ENCODE data around the gene DNALI1. TPM values are rescaled to one million over a fixed set of nuclear protein-coding genes. Genes with fewer than 3 reads are reported as not detected.

Gene DNALI1
- total RNA-seq, 1 experiment from 2014 or later = 0.36 TPM

DNA sequence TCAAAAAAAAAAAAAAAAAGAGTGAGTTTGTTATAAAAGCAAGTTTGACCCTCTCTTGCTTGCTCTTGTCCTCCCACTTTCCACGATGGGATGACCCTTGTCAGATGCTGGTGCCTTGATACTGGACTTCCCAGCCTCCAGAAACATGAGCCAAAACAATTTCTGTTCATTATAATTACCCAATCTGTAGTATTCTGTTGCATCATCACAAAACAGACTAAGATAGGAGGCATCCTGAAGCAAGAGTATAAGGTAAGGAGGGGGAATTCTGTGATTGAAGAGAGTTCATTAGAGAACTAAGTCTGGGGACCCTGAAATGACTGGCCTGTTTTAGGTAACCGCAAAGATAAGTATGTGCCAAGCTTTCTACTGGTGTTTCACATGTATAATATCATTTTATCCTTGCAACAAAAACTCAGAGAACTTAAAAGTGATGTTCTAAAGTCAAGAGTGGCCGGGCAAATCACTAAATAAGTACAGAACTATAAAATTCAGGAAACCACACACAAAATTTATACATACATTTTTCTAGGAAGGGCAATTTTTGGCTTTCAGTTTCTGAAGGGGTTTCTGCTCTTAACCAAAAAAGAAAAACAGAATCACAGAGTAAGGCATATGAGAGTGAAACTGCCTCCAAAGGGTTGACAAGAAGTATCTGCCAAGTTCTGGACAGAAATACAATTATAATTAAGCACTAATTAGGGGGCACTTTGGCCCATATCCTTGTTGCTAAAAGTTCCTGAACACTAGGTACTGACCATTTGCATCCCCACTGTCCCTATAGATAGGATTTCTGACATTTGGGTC is 14.0 kb downstream of the DNALI1 start:
- DNase-seq (ENCODE audit: low read depth, low spot score) (no peak), ATAC-seq (no peak)
- no peaks in the 10 kb centered on the region for H3K9me3 ChIP-seq (ENCODE audit: control insufficient read depth, insufficient read depth, low read depth, low read length)
- peaks cover 58% of the 10 kb centered on the region for H3K36me3 ChIP-seq (ENCODE audit: control insufficient read depth, insufficient read depth, low read length)
- ChIA-PET CTCF (no interaction called here), POLR2A (no interaction called here)
- H3K27ac ChIP-seq (ENCODE audit: low read length) = no peak overlapping the region
- H3K4me1 ChIP-seq (ENCODE audit: control insufficient read depth, insufficient read depth, low read length) = no peaks in the 10 kb centered on the region
- in situ Hi-C loops (cut with HindIII; ENCODE audit: low pct_unique_long_range_greater_than_20kb, low sequenced_read_pairs) (no loop called here), intact Hi-C loops (cut with micrococcal nuclease; ENCODE audit: unreplicated experiment) (no loop called here)
- no peaks in the 10 kb centered on the region for H3K27me3 ChIP-seq (ENCODE audit: control insufficient read depth, insufficient read depth, low read length)
- TF ChIP-seq POLR2AphosphoS5 (IDR thresholded peaks at IDR 0.05; ENCODE audit: low read depth, low read length) = no peak
- TF ChIP-seq, protein P1, sequence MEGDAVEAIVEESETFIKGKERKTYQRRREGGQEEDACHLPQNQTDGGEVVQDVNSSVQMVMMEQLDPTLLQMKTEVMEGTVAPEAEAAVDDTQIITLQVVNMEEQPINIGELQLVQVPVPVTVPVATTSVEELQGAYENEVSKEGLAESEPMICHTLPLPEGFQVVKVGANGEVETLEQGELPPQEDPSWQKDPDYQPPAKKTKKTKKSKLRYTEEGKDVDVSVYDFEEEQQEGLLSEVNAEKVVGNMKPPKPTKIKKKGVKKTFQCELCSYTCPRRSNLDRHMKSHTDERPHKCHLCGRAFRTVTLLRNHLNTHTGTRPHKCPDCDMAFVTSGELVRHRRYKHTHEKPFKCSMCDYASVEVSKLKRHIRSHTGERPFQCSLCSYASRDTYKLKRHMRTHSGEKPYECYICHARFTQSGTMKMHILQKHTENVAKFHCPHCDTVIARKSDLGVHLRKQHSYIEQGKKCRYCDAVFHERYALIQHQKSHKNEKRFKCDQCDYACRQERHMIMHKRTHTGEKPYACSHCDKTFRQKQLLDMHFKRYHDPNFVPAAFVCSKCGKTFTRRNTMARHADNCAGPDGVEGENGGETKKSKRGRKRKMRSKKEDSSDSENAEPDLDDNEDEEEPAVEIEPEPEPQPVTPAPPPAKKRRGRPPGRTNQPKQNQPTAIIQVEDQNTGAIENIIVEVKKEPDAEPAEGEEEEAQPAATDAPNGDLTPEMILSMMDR (IDR thresholded peaks at IDR 0.05) = no peak
- TF ChIP-seq SIN3A (IDR thresholded peaks at IDR 0.05; ENCODE audit: borderline replicate concordance, insufficient read depth, low read depth, low read length) = no peak
- TF ChIP-seq, protein P2, sequence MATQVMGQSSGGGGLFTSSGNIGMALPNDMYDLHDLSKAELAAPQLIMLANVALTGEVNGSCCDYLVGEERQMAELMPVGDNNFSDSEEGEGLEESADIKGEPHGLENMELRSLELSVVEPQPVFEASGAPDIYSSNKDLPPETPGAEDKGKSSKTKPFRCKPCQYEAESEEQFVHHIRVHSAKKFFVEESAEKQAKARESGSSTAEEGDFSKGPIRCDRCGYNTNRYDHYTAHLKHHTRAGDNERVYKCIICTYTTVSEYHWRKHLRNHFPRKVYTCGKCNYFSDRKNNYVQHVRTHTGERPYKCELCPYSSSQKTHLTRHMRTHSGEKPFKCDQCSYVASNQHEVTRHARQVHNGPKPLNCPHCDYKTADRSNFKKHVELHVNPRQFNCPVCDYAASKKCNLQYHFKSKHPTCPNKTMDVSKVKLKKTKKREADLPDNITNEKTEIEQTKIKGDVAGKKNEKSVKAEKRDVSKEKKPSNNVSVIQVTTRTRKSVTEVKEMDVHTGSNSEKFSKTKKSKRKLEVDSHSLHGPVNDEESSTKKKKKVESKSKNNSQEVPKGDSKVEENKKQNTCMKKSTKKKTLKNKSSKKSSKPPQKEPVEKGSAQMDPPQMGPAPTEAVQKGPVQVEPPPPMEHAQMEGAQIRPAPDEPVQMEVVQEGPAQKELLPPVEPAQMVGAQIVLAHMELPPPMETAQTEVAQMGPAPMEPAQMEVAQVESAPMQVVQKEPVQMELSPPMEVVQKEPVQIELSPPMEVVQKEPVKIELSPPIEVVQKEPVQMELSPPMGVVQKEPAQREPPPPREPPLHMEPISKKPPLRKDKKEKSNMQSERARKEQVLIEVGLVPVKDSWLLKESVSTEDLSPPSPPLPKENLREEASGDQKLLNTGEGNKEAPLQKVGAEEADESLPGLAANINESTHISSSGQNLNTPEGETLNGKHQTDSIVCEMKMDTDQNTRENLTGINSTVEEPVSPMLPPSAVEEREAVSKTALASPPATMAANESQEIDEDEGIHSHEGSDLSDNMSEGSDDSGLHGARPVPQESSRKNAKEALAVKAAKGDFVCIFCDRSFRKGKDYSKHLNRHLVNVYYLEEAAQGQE (IDR thresholded peaks at IDR 0.05; ENCODE audit: insufficient read depth in 1 of 2, low read depth in 2 of 2, low read length in 1 of 2) = no peak
- H3K4me3 ChIP-seq (ENCODE audit: low read depth in 2 of 2, low read length in 2 of 2) = no peak overlapping the region
- no TSS peak for BruUV-seq (replicated peaks)

DNA sequence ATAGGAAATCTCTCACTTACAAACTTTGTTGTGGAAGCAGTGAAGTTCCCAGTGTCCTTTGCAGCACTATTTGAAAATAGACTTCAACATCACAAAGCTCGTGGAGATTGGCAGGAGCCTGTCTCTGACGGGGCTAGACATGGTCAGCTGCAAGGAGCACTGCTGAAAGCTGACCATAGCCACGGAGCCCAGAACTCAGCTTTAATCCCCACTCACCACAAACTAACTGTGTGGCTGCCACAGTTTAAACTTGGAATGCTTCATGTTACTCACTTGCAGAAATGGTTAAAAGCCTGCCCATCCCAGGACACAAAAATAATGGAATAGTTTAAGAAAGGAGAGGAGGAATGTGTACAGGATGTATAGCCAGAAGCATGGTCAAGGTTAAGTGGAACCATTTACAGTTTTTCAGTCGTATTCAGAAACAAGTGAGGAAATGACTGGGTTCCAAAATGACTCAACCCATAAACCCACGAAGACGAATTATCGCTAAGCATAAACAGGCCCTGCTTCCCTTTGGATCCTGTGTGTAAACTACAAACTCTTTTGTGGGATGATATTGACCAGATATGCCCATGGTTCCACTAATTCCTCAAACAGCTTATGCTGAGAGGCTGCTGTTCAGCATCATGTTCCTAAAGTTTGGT is 18.2 kb downstream of the DNALI1 start:
- no peak for DNase-seq (ENCODE audit: low read depth, low spot score)
- no TSS peak for BruUV-seq (replicated peaks)
- in situ Hi-C loops (cut with HindIII; ENCODE audit: low pct_unique_long_range_greater_than_20kb, low sequenced_read_pairs) = no loop called here

More for the DNA sequence above, 18.2 kb downstream of the DNALI1 start:
- Histone ChIP-seq H3K27ac (ENCODE audit: low read length) (no peak overlapping the region), H3K9me3 (ENCODE audit: control insufficient read depth, insufficient read depth, low read depth, low read length) (no peaks in the 10 kb centered on the region), H3K36me3 (ENCODE audit: control insufficient read depth, insufficient read depth, low read length) (peaks cover 44% of the 10 kb centered on the region), H3K4me1 (ENCODE audit: control insufficient read depth, insufficient read depth, low read length) (no peaks in the 10 kb centered on the region), H3K4me3 (ENCODE audit: low read depth in 2 of 2, low read length in 2 of 2) (no peak overlapping the region), H3K27me3 (ENCODE audit: control insufficient read depth, insufficient read depth, low read length) (no peaks in the 10 kb centered on the region)
- intact Hi-C loops (cut with micrococcal nuclease; ENCODE audit: unreplicated experiment) = no loop called here
- CTCF ChIA-PET = no interaction called here
- peak; percentile 32; the same call in 1 of the 2 replicates for ATAC-seq
- POLR2A ChIA-PET = interaction anchor here (0.5 kb wide), 1 partner anchor 1190 kb away, joined by 4 read pairs; no protein-coding TSS in a partner anchor
- TF ChIP-seq, protein P1 (IDR thresholded peaks at IDR 0.05) = no peak
- TF ChIP-seq POLR2AphosphoS5 (IDR thresholded peaks at IDR 0.05; ENCODE audit: low read depth, low read length) = no peak
- TF ChIP-seq TCF7L2 (IDR thresholded peaks at IDR 0.05; ENCODE audit: low read depth, low read length) = no peak
- TF ChIP-seq, protein P2 (IDR thresholded peaks at IDR 0.05; ENCODE audit: insufficient read depth in 1 of 2, low read depth in 2 of 2, low read length in 1 of 2) = no peak
- TF ChIP-seq SIN3A (IDR thresholded peaks at IDR 0.05; ENCODE audit: borderline replicate concordance, insufficient read depth, low read depth, low read length) = no peak

Data from Panc1 (cell line).